ENCODE results near the gene ZFR2. TPM values are rescaled to one million over a fixed set of nuclear protein-coding genes. Genes with fewer than 3 reads are reported as not detected.

Gene ZFR2
- total RNA-seq, 2 experiments from 2014 or later, result 0.73 to 0.82 TPM

GRCh38 chr19:3773814-3774515 is 94.9 kb downstream of the ZFR2 start:
- no peaks in the 10 kb centered on the region for H3K27me3 Mint-ChIP-seq
- POLR2A ChIA-PET, result interaction anchor here (0.9 kb wide), 1 partner anchor 11 kb away, joined by 3 read pairs; the partner anchor contains the start of gene MRPL54
- DNase-seq (no peak), ATAC-seq (ENCODE audit: poor library complexity) (no peak)
- H3K36me3 Mint-ChIP-seq (ENCODE audit: low read depth), result peaks cover 13% of the 10 kb centered on the region
- H3K27ac Mint-ChIP-seq, result no peak overlapping the region
- H3K4me3 Mint-ChIP-seq, result no peak overlapping the region
- intact Hi-C loops (cut with DNase I, micrococcal nuclease), result no loop called here
- TF ChIP-seq, protein P1, sequence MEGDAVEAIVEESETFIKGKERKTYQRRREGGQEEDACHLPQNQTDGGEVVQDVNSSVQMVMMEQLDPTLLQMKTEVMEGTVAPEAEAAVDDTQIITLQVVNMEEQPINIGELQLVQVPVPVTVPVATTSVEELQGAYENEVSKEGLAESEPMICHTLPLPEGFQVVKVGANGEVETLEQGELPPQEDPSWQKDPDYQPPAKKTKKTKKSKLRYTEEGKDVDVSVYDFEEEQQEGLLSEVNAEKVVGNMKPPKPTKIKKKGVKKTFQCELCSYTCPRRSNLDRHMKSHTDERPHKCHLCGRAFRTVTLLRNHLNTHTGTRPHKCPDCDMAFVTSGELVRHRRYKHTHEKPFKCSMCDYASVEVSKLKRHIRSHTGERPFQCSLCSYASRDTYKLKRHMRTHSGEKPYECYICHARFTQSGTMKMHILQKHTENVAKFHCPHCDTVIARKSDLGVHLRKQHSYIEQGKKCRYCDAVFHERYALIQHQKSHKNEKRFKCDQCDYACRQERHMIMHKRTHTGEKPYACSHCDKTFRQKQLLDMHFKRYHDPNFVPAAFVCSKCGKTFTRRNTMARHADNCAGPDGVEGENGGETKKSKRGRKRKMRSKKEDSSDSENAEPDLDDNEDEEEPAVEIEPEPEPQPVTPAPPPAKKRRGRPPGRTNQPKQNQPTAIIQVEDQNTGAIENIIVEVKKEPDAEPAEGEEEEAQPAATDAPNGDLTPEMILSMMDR (IDR thresholded peaks at IDR 0.05), result no peak
- Histone ChIP-seq H3K9me3 (ENCODE audit: control insufficient read depth in 1 of 2, insufficient read depth in 1 of 2, low read length in 2 of 2) (peaks cover 0 to 5% of the 10 kb centered on the region in 2 experiments), H3K36me3 (ENCODE audit: insufficient read depth, low read length) (peaks cover 4% of the 10 kb centered on the region), H3K27ac (ENCODE audit: low read depth in 1 of 2, low read length in 2 of 2) (no peak overlapping the region), H3K27me3 (ENCODE audit: control insufficient read depth in 1 of 2, insufficient read depth in 2 of 2, low read length in 2 of 2) (no peaks in the 10 kb centered on the region), H3K4me1 (ENCODE audit: insufficient read depth, low read length) (no peaks in the 10 kb centered on the region), H3K4me3 (ENCODE audit: low read length) (no peak overlapping the region)
- H3K4me1 Mint-ChIP-seq (ENCODE audit: low read depth), result no peaks in the 10 kb centered on the region
- no peaks in the 10 kb centered on the region for H3K9me3 Mint-ChIP-seq
- CTCF ChIA-PET, result no interaction called here

GRCh38 chr19:3771906-3772455 is 96.9 kb downstream of the ZFR2 start, which contains the start of gene RAX2:
RAX2 (minus strand) TSS chr19:3772228; CDS start chr19:3771742, 486 bp downstream.
- no peaks in the 10 kb centered on the region for H3K4me1 Mint-ChIP-seq (ENCODE audit: low read depth)
- no peak within 1 kb of the TSS for H3K4me3 Mint-ChIP-seq
- peaks cover 23% of the 10 kb centered on the region for H3K36me3 Mint-ChIP-seq (ENCODE audit: low read depth)
- no peak for ATAC-seq (ENCODE audit: poor library complexity)
- intact Hi-C loops (cut with DNase I, micrococcal nuclease), result no loop called here
- no peak within 1 kb of the TSS for H3K27ac ChIP-seq (ENCODE audit: low read depth in 1 of 2, low read length in 2 of 2)
- TF ChIP-seq, protein P1 (IDR thresholded peaks at IDR 0.05), result no peak
- H3K27me3 Mint-ChIP-seq, result no peaks in the 10 kb centered on the region
- H3K9me3 Mint-ChIP-seq, result no peaks in the 10 kb centered on the region
- peak in 1 of 14 experiments; percentile 21 for DNase-seq
- H3K9me3 ChIP-seq (ENCODE audit: control insufficient read depth in 1 of 2, insufficient read depth in 1 of 2, low read length in 2 of 2), result no peaks in the 10 kb centered on the region
- CTCF ChIA-PET, result no interaction called here
- no peaks in the 10 kb centered on the region for H3K27me3 ChIP-seq (ENCODE audit: control insufficient read depth in 1 of 2, insufficient read depth in 2 of 2, low read length in 2 of 2)
- POLR2A ChIA-PET, result no interaction called here
- peaks cover 22% of the 10 kb centered on the region for H3K36me3 ChIP-seq (ENCODE audit: insufficient read depth, low read length)
- no peak within 1 kb of the TSS for H3K4me3 ChIP-seq (ENCODE audit: low read length)
- H3K4me1 ChIP-seq (ENCODE audit: insufficient read depth, low read length), result peaks cover 3% of the 10 kb centered on the region
- H3K27ac Mint-ChIP-seq, result no peak within 1 kb of the TSS

DNA sequence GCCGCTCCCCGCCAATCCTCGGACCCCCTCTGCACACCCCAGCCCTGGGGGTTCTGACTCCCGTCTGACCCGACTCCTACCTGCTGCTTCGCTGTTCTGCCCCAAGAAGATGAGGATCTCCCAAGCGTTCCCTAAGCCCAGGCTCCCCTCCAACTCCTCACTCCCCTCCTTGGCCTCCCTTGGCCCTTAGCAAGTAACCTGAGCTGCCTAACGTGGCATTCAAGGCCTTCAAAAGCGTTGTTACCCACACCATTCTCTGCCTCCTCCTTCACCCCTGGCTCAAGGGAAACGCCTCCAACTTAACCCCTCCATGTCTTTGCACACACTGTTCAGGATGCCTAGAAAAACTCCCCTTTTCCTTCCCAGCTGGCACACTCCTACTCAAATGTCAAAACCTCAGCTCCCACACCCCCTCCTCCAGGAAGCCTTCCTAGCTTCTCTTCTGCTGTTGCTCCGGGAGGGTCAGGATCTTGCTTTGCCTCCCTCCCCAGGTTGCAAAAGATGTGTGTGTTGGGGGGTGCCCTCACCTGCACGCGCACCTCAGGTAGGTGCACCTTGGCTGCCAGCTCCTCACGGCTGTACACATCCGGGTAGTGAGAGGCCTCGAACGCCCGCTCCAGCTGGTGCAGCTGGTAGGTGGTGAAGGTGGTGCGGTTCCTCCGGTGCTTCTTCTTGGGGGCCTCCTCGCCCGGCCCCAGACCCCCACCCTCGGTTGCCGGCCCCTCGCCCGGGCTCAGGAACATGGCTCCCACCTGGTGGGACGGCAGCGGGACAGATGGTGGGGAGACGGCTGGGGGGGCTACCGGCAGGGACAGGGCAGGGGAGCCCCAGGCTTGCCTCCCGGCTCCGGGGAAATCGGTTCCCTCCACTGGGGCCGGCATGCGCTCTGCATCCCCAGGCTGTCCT is 97.6 kb downstream of the ZFR2 start:
- Mint-ChIP-seq H3K4me3 (no peak overlapping the region), H3K27ac (no peak overlapping the region), H3K36me3 (ENCODE audit: low read depth) (peaks cover 29% of the 10 kb centered on the region), H3K9me3 (no peaks in the 10 kb centered on the region), H3K27me3 (no peaks in the 10 kb centered on the region), H3K4me1 (ENCODE audit: low read depth) (peaks cover 5% of the 10 kb centered on the region)
- intact Hi-C loops (cut with DNase I, micrococcal nuclease), result no loop called here
- ChIA-PET CTCF (no interaction called here), POLR2A (no interaction called here)
- DNase-seq, result peak in 1 of 14 experiments; percentile 21
- ATAC-seq (ENCODE audit: poor library complexity), result no peak
- Histone ChIP-seq H3K4me3 (ENCODE audit: low read length) (no peak overlapping the region), H3K36me3 (ENCODE audit: insufficient read depth, low read length) (peaks cover 29% of the 10 kb centered on the region), H3K4me1 (ENCODE audit: insufficient read depth, low read length) (peaks cover 10% of the 10 kb centered on the region), H3K9me3 (ENCODE audit: control insufficient read depth in 1 of 2, insufficient read depth in 1 of 2, low read length in 2 of 2) (no peaks in the 10 kb centered on the region), H3K27ac (ENCODE audit: low read depth in 1 of 2, low read length in 2 of 2) (no peak overlapping the region), H3K27me3 (ENCODE audit: control insufficient read depth in 1 of 2, insufficient read depth in 2 of 2, low read length in 2 of 2) (no peaks in the 10 kb centered on the region)
- TF ChIP-seq, protein P1 (IDR thresholded peaks at IDR 0.05), result no peak
